Transverse colon (tissue), 3 donors: Measurements from ENCODE around the gene LAPTM5.
"Not testable (repeated sequence)": the region's sequence is repeated elsewhere in the genome, so short reads cannot be mapped to it uniquely, and the experiment has no call there.

Experiments used
- CTCF ChIP-seq, 5 experiments: fragments of 200-600 bp in 3 of 5; fragments of 450-650 bp in 2 of 5; sonication (generic) in 3 of 5; IDR thresholded peaks; 1 replicate in 2 of 5; 2 replicates in 3 of 5; pipeline ENCODE4 v1.5.1; 2016 to 2017; ENCODE audit warnings: antibody characterized with exemption in 5 of 5, inconsistent platforms in 3 of 5, mild to moderate bottlenecking in 2 of 5, moderate library complexity in 1 of 5
- EP300 ChIP-seq: sonication (generic); formaldehyde crosslinking; IDR thresholded peaks from one replicate; pipeline ENCODE4 v1.6.1; 2017; ENCODE audit warnings: antibody characterized with exemption, low read depth
- POLR2A ChIP-seq: fragments of 450-650 bp; IDR thresholded peaks from one replicate; pipeline ENCODE4 v1.6.1; 2016; ENCODE audit warnings: antibody characterized with exemption, mild to moderate bottlenecking, moderate library complexity

GRCh38 chr1:30790256-30790525 is 32.6 kb upstream of the LAPTM5 start:
- TF ChIP-seq CTCF (IDR thresholded peaks at IDR 0.05); EP300; POLR2A: not testable (repeated sequence)
